Measurements from ENCODE around the gene NLRP5.

DNA sequence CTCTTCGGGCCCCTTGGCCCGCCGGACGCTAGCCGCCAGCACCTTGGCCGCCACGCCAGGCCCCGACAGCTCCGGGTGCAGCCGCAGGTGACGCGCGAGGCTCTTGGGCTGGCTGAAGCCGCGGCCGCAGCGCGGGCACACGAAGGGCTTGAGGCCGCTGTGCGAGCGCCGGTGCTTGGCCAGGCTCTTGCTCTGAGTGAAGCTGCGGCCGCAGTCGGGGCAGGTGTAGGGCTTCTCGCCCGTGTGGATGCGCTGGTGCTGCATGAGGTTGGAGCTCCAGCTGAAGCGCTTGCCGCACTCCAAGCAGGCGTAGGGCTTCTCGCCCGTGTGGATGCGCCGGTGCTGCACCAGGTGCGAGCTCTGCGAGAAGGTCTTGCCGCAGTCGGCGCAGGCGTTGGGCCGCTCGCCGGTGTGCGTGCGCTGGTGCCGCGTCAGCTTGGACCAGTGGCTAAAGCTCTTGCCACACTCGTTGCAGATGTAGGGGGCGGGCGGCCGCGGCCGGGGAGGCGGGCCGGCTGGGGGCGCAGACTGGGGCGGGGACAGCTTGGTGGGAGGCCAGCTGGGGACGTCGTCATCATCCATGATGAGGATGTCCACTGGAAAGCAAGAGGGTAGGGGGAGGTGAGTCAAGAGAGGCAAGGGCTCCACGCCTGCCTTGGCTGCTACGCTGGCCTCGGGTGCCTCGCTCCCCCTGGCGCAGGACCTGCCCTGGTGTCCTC lies 102.1 kb downstream of the NLRP5 start:
- TF ChIP-seq, protein P1, sequence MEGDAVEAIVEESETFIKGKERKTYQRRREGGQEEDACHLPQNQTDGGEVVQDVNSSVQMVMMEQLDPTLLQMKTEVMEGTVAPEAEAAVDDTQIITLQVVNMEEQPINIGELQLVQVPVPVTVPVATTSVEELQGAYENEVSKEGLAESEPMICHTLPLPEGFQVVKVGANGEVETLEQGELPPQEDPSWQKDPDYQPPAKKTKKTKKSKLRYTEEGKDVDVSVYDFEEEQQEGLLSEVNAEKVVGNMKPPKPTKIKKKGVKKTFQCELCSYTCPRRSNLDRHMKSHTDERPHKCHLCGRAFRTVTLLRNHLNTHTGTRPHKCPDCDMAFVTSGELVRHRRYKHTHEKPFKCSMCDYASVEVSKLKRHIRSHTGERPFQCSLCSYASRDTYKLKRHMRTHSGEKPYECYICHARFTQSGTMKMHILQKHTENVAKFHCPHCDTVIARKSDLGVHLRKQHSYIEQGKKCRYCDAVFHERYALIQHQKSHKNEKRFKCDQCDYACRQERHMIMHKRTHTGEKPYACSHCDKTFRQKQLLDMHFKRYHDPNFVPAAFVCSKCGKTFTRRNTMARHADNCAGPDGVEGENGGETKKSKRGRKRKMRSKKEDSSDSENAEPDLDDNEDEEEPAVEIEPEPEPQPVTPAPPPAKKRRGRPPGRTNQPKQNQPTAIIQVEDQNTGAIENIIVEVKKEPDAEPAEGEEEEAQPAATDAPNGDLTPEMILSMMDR (IDR thresholded peaks at IDR 0.05): no peak
- TF ChIP-seq TP53 (CRISPR knock-in tag; IDR thresholded peaks at IDR 0.05): no peak
- no peak for TF ChIP-seq MYC (IDR thresholded peaks at IDR 0.05; ENCODE audit: borderline replicate concordance, low read length)
- no peak for TF ChIP-seq RFX5 (IDR thresholded peaks at IDR 0.05)
- TF ChIP-seq KDM1A (IDR thresholded peaks at IDR 0.05; ENCODE audit: low read depth): no peak
- TF ChIP-seq EP300 (IDR thresholded peaks at IDR 0.05): no peak
- no peak for TF ChIP-seq CBX8 (IDR thresholded peaks at IDR 0.05)
- TF ChIP-seq, protein P2, sequence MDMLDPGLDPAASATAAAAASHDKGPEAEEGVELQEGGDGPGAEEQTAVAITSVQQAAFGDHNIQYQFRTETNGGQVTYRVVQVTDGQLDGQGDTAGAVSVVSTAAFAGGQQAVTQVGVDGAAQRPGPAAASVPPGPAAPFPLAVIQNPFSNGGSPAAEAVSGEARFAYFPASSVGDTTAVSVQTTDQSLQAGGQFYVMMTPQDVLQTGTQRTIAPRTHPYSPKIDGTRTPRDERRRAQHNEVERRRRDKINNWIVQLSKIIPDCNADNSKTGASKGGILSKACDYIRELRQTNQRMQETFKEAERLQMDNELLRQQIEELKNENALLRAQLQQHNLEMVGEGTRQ (IDR thresholded peaks at IDR 0.05): no peak
- TF ChIP-seq POLR2A (IDR thresholded peaks at IDR 0.05; ENCODE audit: low read length): no peak
- no peak for TF ChIP-seq HDAC2 (IDR thresholded peaks at IDR 0.05)
- TF ChIP-seq REST (IDR thresholded peaks at IDR 0.05): no peak
- TF ChIP-seq JUN (IDR thresholded peaks at IDR 0.05): no peak
- no peak for TF ChIP-seq CHD2 (IDR thresholded peaks at IDR 0.05; ENCODE audit: low read length, partially characterized antibody)
- no peak for TF ChIP-seq RARB (CRISPR knock-in tag; IDR thresholded peaks at IDR 0.05)
